GM06990 (cell line): Measurements from ENCODE around the gene CLEC3B.
"Not testable (repeated sequence)": the region's sequence is repeated elsewhere in the genome, so short reads cannot be mapped to it uniquely, and the experiment has no call there.

Experiments used
- DNase-seq: peaks from one replicate; pipeline ENCODE4 v3.0.0-alpha.2; 2011; ENCODE audit not compliant: insufficient read length; ENCODE audit errors: extremely low read depth
- H3K27me3 ChIP-seq: replicated peaks from 2 replicates; pipeline ENCODE4 v1.6.0; 2011; ENCODE audit warnings: low read length; ENCODE audit not compliant: control insufficient read depth, insufficient read depth
- H3K36me3 ChIP-seq: 2 replicates; pipeline ENCODE4 v1.5.1; 2011; ENCODE audit warnings: low read length; ENCODE audit not compliant: control insufficient read depth, insufficient read depth
- H3K4me3 ChIP-seq: replicated peaks from 2 replicates; pipeline ENCODE4 v1.5.1; 2011; ENCODE audit warnings: low read depth, mild to moderate bottlenecking, control low read depth, low read length
- CTCF ChIP-seq: IDR thresholded peaks from 2 replicates; pipeline ENCODE4 v1.5.1; 2011; ENCODE audit warnings: low read length, control low read depth, mild to moderate bottlenecking, inconsistent platforms; ENCODE audit not compliant: insufficient read depth, poor library complexity, severe bottlenecking

CLEC3B gene

GRCh38 chr3:45048244-45048643 lies 22.1 kb downstream of the CLEC3B start:
- TF ChIP-seq CTCF = no peak
- no peak overlapping the region for H3K4me3 ChIP-seq
- H3K36me3 ChIP-seq = no peaks in the 10 kb centered on the region
- no peak for DNase-seq
- peaks cover 1% of the 10 kb centered on the region; the same call in 1 of the 2 replicates for H3K27me3 ChIP-seq

- no peak for DNase-seq
- H3K27me3 ChIP-seq = peaks cover 1% of the 10 kb centered on the region; the same call in 1 of the 2 replicates
- no peak for TF ChIP-seq CTCF
- no peaks in the 10 kb centered on the region for H3K36me3 ChIP-seq
- H3K4me3 ChIP-seq = no peak overlapping the region
Observed at GRCh38 chr3:45049807-45050206, 23.7 kb downstream of the CLEC3B start.

GRCh38 chr3:45051685-45052084 lies 25.6 kb downstream of the CLEC3B start:
- Histone ChIP-seq H3K36me3 (no peaks in the 10 kb centered on the region), H3K4me3 (no peak overlapping the region), H3K27me3 (peaks cover 1% of the 10 kb centered on the region; the same call in 1 of the 2 replicates)
- no peak for TF ChIP-seq CTCF
- DNase-seq = no peak

GRCh38 chr3:45053805-45054195 lies 27.7 kb downstream of the CLEC3B start:
- not testable (repeated sequence) for H3K27me3 ChIP-seq

GRCh38 chr3:45054196-45054857 lies 28.2 kb downstream of the CLEC3B start:
- no peak for TF ChIP-seq CTCF
- Histone ChIP-seq H3K36me3 (no peaks in the 10 kb centered on the region), H3K4me3 (no peak overlapping the region), H3K27me3 (no peaks in the 10 kb centered on the region)
- no peak for DNase-seq

More at GRCh38 chr3:45053805-45054195, 27.7 kb downstream of the CLEC3B start:
- not testable (repeated sequence) for H3K4me3 ChIP-seq, DNase-seq, H3K36me3 ChIP-seq

GRCh38 chr3:45055032-45055410 lies 28.9 kb downstream of the CLEC3B start:
- no peak overlapping the region for H3K4me3 ChIP-seq
- H3K36me3 ChIP-seq = no peaks in the 10 kb centered on the region
- no peak for DNase-seq
- no peak for TF ChIP-seq CTCF
- no peaks in the 10 kb centered on the region for H3K27me3 ChIP-seq
